GM23338 (cell line): ENCODE data around the gene TREML2. TPM values are rescaled to one million over a fixed set of nuclear protein-coding genes. Genes with fewer than 3 reads are reported as not detected.

ENCODE experiments used
- ATAC-seq: fragments of 200-7000 bp; cut with Tn5 transposase; 3 replicates; pipeline ENCODE4 v1.9.1; 2020
- DNase-seq: peaks from one replicate; pipeline ENCODE4 v3.0.0-alpha.2; 2015; ENCODE audit warnings: low spot score
- H2AFZ ChIP-seq: fragments of 200-600 bp; sonication (generic); 2 replicates; pipeline ENCODE4 v1.8.0; 2016; ENCODE audit warnings: antibody characterized with exemption, mild to moderate bottlenecking, moderate library complexity
- H3F3A ChIP-seq: fragments of 200-600 bp; sonication (generic); replicated peaks from 2 replicates; pipeline ENCODE4 v1.8.0; 2017; ENCODE audit warnings: antibody characterized with exemption, mixed run types, low read depth
- H3K27ac ChIP-seq: fragments of 200-600 bp; sonication (generic); 2 replicates; pipeline ENCODE4 v1.6.1; 2016; ENCODE audit warnings: low read depth
- H3K27me3 ChIP-seq: fragments of 200-600 bp; sonication (generic); 2 replicates; pipeline ENCODE4 v1.8.0; 2016; ENCODE audit warnings: mild to moderate bottlenecking, mixed run types, moderate library complexity; ENCODE audit not compliant: insufficient read depth
- H3K36me3 ChIP-seq: fragments of 200-600 bp; sonication (generic); 2 replicates; pipeline ENCODE4 v1.8.0; 2016; ENCODE audit warnings: mild to moderate bottlenecking; ENCODE audit not compliant: insufficient read depth
- H3K4me1 ChIP-seq: fragments of 200-600 bp; sonication (generic); 2 replicates; pipeline ENCODE4 v1.8.0; 2016; ENCODE audit warnings: mild to moderate bottlenecking, moderate library complexity; ENCODE audit not compliant: insufficient read depth
- H3K4me2 ChIP-seq: fragments of 200-600 bp; sonication (generic); 2 replicates; pipeline ENCODE4 v1.7.1; 2017; ENCODE audit warnings: mixed run types
- H3K4me3 ChIP-seq: fragments of 200-600 bp; sonication (generic); 2 replicates; pipeline ENCODE4 v1.6.1; 2016; ENCODE audit warnings: mixed run types
- H3K79me2 ChIP-seq: fragments of 200-600 bp; sonication (generic); replicated peaks from 2 replicates; pipeline ENCODE4 v1.8.0; 2017; ENCODE audit warnings: mild to moderate bottlenecking; ENCODE audit not compliant: insufficient read depth
- H3K9me2 ChIP-seq: fragments of 200-600 bp; sonication (generic); 2 replicates; pipeline ENCODE4 v1.8.0; 2017; ENCODE audit not compliant: insufficient read depth
- H4K20me1 ChIP-seq: fragments of 200-600 bp; sonication (generic); replicated peaks from 2 replicates; pipeline ENCODE4 v1.8.0; 2017; ENCODE audit warnings: mild to moderate bottlenecking; ENCODE audit not compliant: insufficient read depth
- H3K27ac Mint-ChIP-seq: 2 replicates; pipeline ENCODE4 v1.8.0; 2020; ENCODE audit warnings: inconsistent platforms, mild to moderate bottlenecking, moderate library complexity, mixed read lengths
- H3K27me3 Mint-ChIP-seq: 3 replicates; pipeline ENCODE4 v1.8.0; 2022; ENCODE audit warnings: low read depth, mild to moderate bottlenecking, moderate library complexity, mixed read lengths, inconsistent platforms; ENCODE audit not compliant: insufficient read depth, poor library complexity
- H3K36me3 Mint-ChIP-seq: 3 replicates; pipeline ENCODE4 v1.8.0; 2021; ENCODE audit warnings: low read depth, mild to moderate bottlenecking, inconsistent platforms, moderate library complexity, mixed read lengths
- H3K4me1 Mint-ChIP-seq: 3 replicates; pipeline ENCODE4 v1.8.0; 2020; ENCODE audit warnings: mild to moderate bottlenecking, inconsistent platforms, mixed read lengths
- H3K4me3 Mint-ChIP-seq: 3 replicates; pipeline ENCODE4 v1.8.0; 2021; ENCODE audit warnings: moderate library complexity, mild to moderate bottlenecking, inconsistent platforms, mixed read lengths
- H3K9me3 Mint-ChIP-seq: 3 replicates; pipeline ENCODE4 v1.8.0; 2020; ENCODE audit warnings: moderate library complexity, mild to moderate bottlenecking, inconsistent platforms, mixed read lengths
- CREB1 ChIP-seq: fragments of 250-450 bp; sonication (Bioruptor Pico); IDR thresholded peaks from 2 replicates; pipeline ENCODE4 v1.5.0; 2020; ENCODE audit warnings: low read depth, mild to moderate bottlenecking, moderate library complexity
- CTCF ChIP-seq, 2 experiments: fragments of 200-600 bp in 1 of 2; sonication (generic) in 1 of 2; conservative IDR thresholded peaks; 2 replicates each; pipeline versions ENCODE4 v1.5.1 to v1.6.1; 2016 to 2017; ENCODE audit warnings: antibody characterized with exemption in 2 of 2, low read depth in 2 of 2, mild to moderate bottlenecking in 2 of 2, moderate library complexity in 1 of 2
- ETS1 ChIP-seq: IDR thresholded peaks from 2 replicates; pipeline ENCODE4 v1.6.1; 2016; ENCODE audit warnings: antibody characterized with exemption
- EZH2phosphoT487 ChIP-seq: fragments of 200-600 bp; sonication (generic); IDR thresholded peaks from one replicate; pipeline ENCODE4 v1.8.1; 2018; ENCODE audit warnings: antibody characterized with exemption; ENCODE audit not compliant: unreplicated experiment
- JUNB ChIP-seq: IDR thresholded peaks from one replicate; pipeline ENCODE4 v1.6.1; 2016; ENCODE audit warnings: antibody characterized with exemption; ENCODE audit not compliant: unreplicated experiment
- NANOG ChIP-seq: IDR thresholded peaks from 2 replicates; pipeline ENCODE4 v1.6.1; 2016; ENCODE audit warnings: antibody characterized with exemption, borderline replicate concordance
- POLR2AphosphoS5 ChIP-seq: IDR thresholded peaks from 2 replicates; pipeline ENCODE4 v1.6.1; 2016; ENCODE audit warnings: antibody characterized with exemption, low read depth
- REST ChIP-seq: IDR thresholded peaks from one replicate; pipeline ENCODE4 v1.6.1; 2018; ENCODE audit warnings: antibody characterized with exemption; ENCODE audit not compliant: unreplicated experiment
- STAT1 ChIP-seq: IDR thresholded peaks from one replicate; pipeline ENCODE4 v1.6.1; 2016; ENCODE audit warnings: antibody characterized with exemption; ENCODE audit not compliant: unreplicated experiment
- ZNF114 ChIP-seq: fragments of 250-450 bp; sonication (Bioruptor Pico); IDR thresholded peaks from 2 replicates; pipeline ENCODE4 v1.5.0; 2020; ENCODE audit warnings: mild to moderate bottlenecking, moderate library complexity
- ZNF331 ChIP-seq: fragments of 250-450 bp; sonication (Bioruptor Pico); IDR thresholded peaks from 2 replicates; pipeline ENCODE4 v1.5.0; 2020; ENCODE audit warnings: low read depth, mild to moderate bottlenecking, moderate library complexity
- polyA plus RNA-seq: library from polyadenylated mRNA; unstranded; fragments of >200 nt; fragmentation: Nextera tagmentation; extraction: Ambion mirVana; gene quantifications from 2 replicates; pipeline ENCODE4 v1.2.1, GENCODE V29; 2016
- total RNA-seq: library from RNA; depleted of rRNA; stranded (reverse); fragments of >200 nt; shearing (Covaris generic); gene quantifications from 2 replicates; pipeline ENCODE4 v1.2.3, GENCODE V29; 2014

Gene TREML2
- total and polyA plus RNA-seq, 2 experiments from 2014 or later, result 0.07 TPM; not detected in 1

GRCh38 chr6:41159415-41160082, 41.4 kb downstream of the TREML2 start:
- Mint-ChIP-seq H3K4me1 (peaks cover 2% of the 10 kb centered on the region; the same call in 2 of the 3 replicates), H3K9me3 (no peaks in the 10 kb centered on the region; the same call in 2 of the 3 replicates), H3K4me3 (no peak overlapping the region), H3K36me3 (no peaks in the 10 kb centered on the region; the same call in 2 of the 3 replicates), H3K27ac (no peak overlapping the region), H3K27me3 (peaks cover 6% of the 10 kb centered on the region)
- no peak for TF ChIP-seq JUNB
- TF ChIP-seq EZH2phosphoT487, result no peak
- TF ChIP-seq NANOG, result no peak
- TF ChIP-seq POLR2AphosphoS5, result no peak
- no peak for TF ChIP-seq ETS1
- TF ChIP-seq CTCF (conservative IDR thresholded peaks at IDR 0.05; ENCODE audit: low read depth in 2 of 2), result no peak
- Histone ChIP-seq H3K79me2 (no peaks in the 10 kb centered on the region), H3K36me3 (no peaks in the 10 kb centered on the region), H3K27me3 (no peaks in the 10 kb centered on the region), H3K4me1 (no peaks in the 10 kb centered on the region), H2AFZ (no peak overlapping the region), H3K27ac (no peak overlapping the region), H3F3A (no peaks in the 10 kb centered on the region), H3K4me3 (no peak overlapping the region), H3K9me2 (peaks cover 9% of the 10 kb centered on the region; the same call in 1 of the 2 replicates), H4K20me1 (no peaks in the 10 kb centered on the region), H3K4me2 (no peak overlapping the region)
- no peak for ATAC-seq
- DNase-seq, result no peak

- no peak overlapping the region for H3K27ac Mint-ChIP-seq
- H3F3A ChIP-seq, result no peaks in the 10 kb centered on the region
- H3K4me1 Mint-ChIP-seq, result peaks cover 8% of the 10 kb centered on the region
- H4K20me1 ChIP-seq, result no peaks in the 10 kb centered on the region
- H3K27me3 Mint-ChIP-seq, result peaks cover 9% of the 10 kb centered on the region
- H3K79me2 ChIP-seq, result no peaks in the 10 kb centered on the region
- TF ChIP-seq CTCF (conservative IDR thresholded peaks at IDR 0.05; ENCODE audit: low read depth in 2 of 2) (no peak), ZNF114 (CRISPR knock-in tag) (no peak), JUNB (no peak), EZH2phosphoT487 (no peak), CREB1 (CRISPR knock-in tag) (no peak), ETS1 (no peak), STAT1 (no peak), REST (no peak), ZNF331 (no peak), POLR2AphosphoS5 (no peak), NANOG (no peak)
- H3K4me3 ChIP-seq, result no peak overlapping the region
- peaks cover 8% of the 10 kb centered on the region; the same call in 1 of the 2 replicates for H3K9me2 ChIP-seq
- no peak overlapping the region for H3K4me2 ChIP-seq
- peaks cover 9% of the 10 kb centered on the region for H3K4me1 ChIP-seq
- no peaks in the 10 kb centered on the region; the same call in 2 of the 3 replicates for H3K9me3 Mint-ChIP-seq
- no peaks in the 10 kb centered on the region for H3K36me3 ChIP-seq
- H3K27me3 ChIP-seq, result no peaks in the 10 kb centered on the region
- H3K4me3 Mint-ChIP-seq, result no peak overlapping the region
- H3K27ac ChIP-seq, result no peak overlapping the region
- H3K36me3 Mint-ChIP-seq, result no peaks in the 10 kb centered on the region; the same call in 2 of the 3 replicates
- H2AFZ ChIP-seq, result no peak overlapping the region
- DNase-seq (no peak), ATAC-seq (no peak)
Measured at GRCh38 chr6:41157323-41157722, 43.6 kb downstream of the TREML2 start.
